Measurements from ENCODE around the gene ANKRD34B. TPM values are rescaled to one million over a fixed set of nuclear protein-coding genes. Genes with fewer than 3 reads are reported as not detected.

The ANKRD34B gene
- total RNA-seq, 1 experiment from 2014 or later: 0.10 TPM

- no peaks in the 10 kb centered on the region for H3K4me1 ChIP-seq (ENCODE audit: control insufficient read depth, insufficient read depth, low read length)
- no peak overlapping the region for H3K27ac ChIP-seq (ENCODE audit: low read length)
- no peak for TF ChIP-seq TCF7L2 (IDR thresholded peaks at IDR 0.05; ENCODE audit: low read depth, low read length)
- TF ChIP-seq CTCF (IDR thresholded peaks at IDR 0.05): no peak
- TF ChIP-seq REST (IDR thresholded peaks at IDR 0.05; ENCODE audit: insufficient read depth in 1 of 2, low read depth in 2 of 2, low read length in 1 of 2): no peak
- no peak for DNase-seq (ENCODE audit: low read depth, low spot score)
- H3K9me3 ChIP-seq (ENCODE audit: control insufficient read depth, insufficient read depth, low read depth, low read length): no peaks in the 10 kb centered on the region
- ATAC-seq: no peak
- no TSS peak for BruUV-seq (replicated peaks)
- H3K27me3 ChIP-seq (ENCODE audit: control insufficient read depth, insufficient read depth, low read length): no peaks in the 10 kb centered on the region
- intact Hi-C loops (cut with micrococcal nuclease; ENCODE audit: unreplicated experiment) (no loop called here), in situ Hi-C loops (cut with HindIII; ENCODE audit: low pct_unique_long_range_greater_than_20kb, low sequenced_read_pairs) (no loop called here)
- H3K36me3 ChIP-seq (ENCODE audit: control insufficient read depth, insufficient read depth, low read length): no peaks in the 10 kb centered on the region
- CTCF ChIA-PET: no interaction called here
- H3K4me3 ChIP-seq (ENCODE audit: low read depth in 2 of 2, low read length in 2 of 2): no peak overlapping the region
- POLR2A ChIA-PET: no interaction called here
These were observed 29.4 kb downstream of the ANKRD34B start for GRCh38 chr5:80540691-80541090.

- Histone ChIP-seq H3K27ac (ENCODE audit: low read length) (no peak overlapping the region), H3K27me3 (ENCODE audit: control insufficient read depth, insufficient read depth, low read length) (no peaks in the 10 kb centered on the region), H3K4me1 (ENCODE audit: control insufficient read depth, insufficient read depth, low read length) (0 out of 2 replicates have a peak, but pooled peaks cover 2% of the 10 kb centered on the region), H3K9me3 (ENCODE audit: control insufficient read depth, insufficient read depth, low read depth, low read length) (no peaks in the 10 kb centered on the region), H3K36me3 (ENCODE audit: control insufficient read depth, insufficient read depth, low read length) (no peaks in the 10 kb centered on the region), H3K4me3 (ENCODE audit: low read depth in 2 of 2, low read length in 2 of 2) (no peak overlapping the region)
- in situ Hi-C loops (cut with HindIII; ENCODE audit: low pct_unique_long_range_greater_than_20kb, low sequenced_read_pairs): no loop called here
- intact Hi-C loops (cut with micrococcal nuclease; ENCODE audit: unreplicated experiment): no loop called here
- no TSS peak for BruUV-seq (replicated peaks)
- ChIA-PET POLR2A (no interaction called here), CTCF (no interaction called here)
- TF ChIP-seq SIN3A (IDR thresholded peaks at IDR 0.05; ENCODE audit: borderline replicate concordance, insufficient read depth, low read depth, low read length) (no peak), CTCF (IDR thresholded peaks at IDR 0.05) (no peak), REST (IDR thresholded peaks at IDR 0.05; ENCODE audit: insufficient read depth in 1 of 2, low read depth in 2 of 2, low read length in 1 of 2) (no peak), TCF7L2 (IDR thresholded peaks at IDR 0.05; ENCODE audit: low read depth, low read length) (no peak), POLR2AphosphoS5 (IDR thresholded peaks at IDR 0.05; ENCODE audit: low read depth, low read length) (no peak)
- DNase-seq (ENCODE audit: low read depth, low spot score) (peak; percentile 28), ATAC-seq (peak; percentile 97)
These were observed 53.3 kb downstream of the ANKRD34B start for GRCh38 chr5:80516826-80517225.

Data from Panc1 (cell line).